Upper lobe of left lung (tissue), 4 donors: ENCODE data around the gene SF3B1.
"Not testable (repeated sequence)": the region's sequence is repeated elsewhere in the genome, so short reads cannot be mapped to it uniquely, and the experiment has no call there.

Experiments
- CTCF ChIP-seq, 6 experiments: fragments of 450-650 bp in 4 of 6; fragments of 200-600 bp in 2 of 6; sonication (generic) in 2 of 6; IDR thresholded peaks; one replicate each; pipeline ENCODE4 v1.5.1; 2016 to 2019; ENCODE audit warnings: antibody characterized with exemption in 6 of 6
- POLR2A ChIP-seq, 4 donors: fragments of 450-650 bp; IDR thresholded peaks; one replicate each; pipeline ENCODE4 v1.5.1; 2016 to 2017; ENCODE audit warnings: antibody characterized with exemption in 4 of 4, mild to moderate bottlenecking in 2 of 4
- POLR2AphosphoS5 ChIP-seq, 2 donors: sonication (generic); formaldehyde crosslinking; IDR thresholded peaks; one replicate each; pipeline ENCODE4 v1.5.1; 2017; ENCODE audit warnings: antibody characterized with exemption in 2 of 2

GRCh38 chr2:197343968-197344367 is 90.9 kb downstream of the SF3B1 start:
- TF ChIP-seq CTCF, POLR2A, POLR2AphosphoS5 (IDR thresholded peaks at IDR 0.05): not testable (repeated sequence)
